HUES48 (cell line): Measurements from ENCODE around the gene RAI1.

Source experiments
- H3K27ac ChIP-seq: one replicate; pipeline ENCODE4 v1.7.0; 2013; ENCODE audit warnings: low read depth, low read length, inconsistent platforms
- H3K27me3 ChIP-seq: 2 replicates; pipeline ENCODE4 v1.6.1; 2013; ENCODE audit warnings: mild to moderate bottlenecking, low read length; ENCODE audit not compliant: control insufficient read depth, insufficient read depth
- H3K36me3 ChIP-seq: 2 replicates; pipeline ENCODE4 v1.6.1; 2013; ENCODE audit warnings: low read length; ENCODE audit not compliant: control insufficient read depth, insufficient read depth
- H3K4me1 ChIP-seq: 2 replicates; pipeline ENCODE4 v1.6.1; 2013; ENCODE audit warnings: mild to moderate bottlenecking, low read length; ENCODE audit not compliant: control insufficient read depth, insufficient read depth
- H3K4me3 ChIP-seq: 2 replicates; pipeline ENCODE4 v1.5.1; 2013; ENCODE audit warnings: mild to moderate bottlenecking, low read depth, low read length
- H3K9ac ChIP-seq: 2 replicates; pipeline ENCODE4 v1.6.1; 2013; ENCODE audit warnings: mild to moderate bottlenecking, low read depth, low read length, moderate library complexity
- H3K9me3 ChIP-seq: 2 replicates; pipeline ENCODE4 v1.6.1; 2013; ENCODE audit warnings: low read length; ENCODE audit not compliant: control insufficient read depth, insufficient read depth

RAI1 gene

GRCh38 chr17:17787568-17787967 is 106.3 kb downstream of the RAI1 start:
- Histone ChIP-seq H3K9ac (no peak overlapping the region), H3K27me3 (peaks cover 59% of the 10 kb centered on the region), H3K4me3 (no peak overlapping the region), H3K9me3 (no peaks in the 10 kb centered on the region), H3K27ac (no peak overlapping the region), H3K36me3 (no peaks in the 10 kb centered on the region), H3K4me1 (peaks cover 26% of the 10 kb centered on the region)

GRCh38 chr17:17788967-17789366 is 107.7 kb downstream of the RAI1 start:
- no peaks in the 10 kb centered on the region for H3K36me3 ChIP-seq
- H3K4me1 ChIP-seq = peaks cover 31% of the 10 kb centered on the region
- no peak overlapping the region for H3K9ac ChIP-seq
- no peak overlapping the region for H3K27ac ChIP-seq
- H3K27me3 ChIP-seq = peaks cover 68% of the 10 kb centered on the region
- no peak overlapping the region for H3K4me3 ChIP-seq
- no peaks in the 10 kb centered on the region for H3K9me3 ChIP-seq

DNA sequence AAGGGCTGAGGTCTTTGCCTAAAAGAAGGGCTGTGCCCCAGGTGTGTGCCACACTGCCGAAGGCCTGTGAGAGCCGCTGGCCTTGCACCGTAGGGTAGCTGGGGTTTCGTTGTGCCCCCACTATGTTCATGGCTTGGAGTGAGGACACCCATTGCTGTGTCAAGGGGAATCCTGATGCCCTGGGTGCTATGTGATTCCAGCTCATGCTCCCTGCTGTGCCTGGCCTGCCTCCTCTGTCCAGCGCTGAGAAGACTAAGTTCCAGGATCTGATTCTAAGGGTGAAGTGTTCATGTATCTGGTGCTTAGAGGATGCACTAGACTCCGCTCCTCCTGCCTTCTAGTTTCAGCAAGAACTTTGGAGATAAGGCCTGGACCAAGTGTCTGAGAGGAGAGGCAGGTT is 108.2 kb downstream of the RAI1 start:
- Histone ChIP-seq H3K27me3 (peaks cover 68% of the 10 kb centered on the region), H3K4me1 (peaks cover 28% of the 10 kb centered on the region), H3K4me3 (no peak overlapping the region), H3K36me3 (no peaks in the 10 kb centered on the region), H3K9ac (no peak overlapping the region), H3K9me3 (no peaks in the 10 kb centered on the region), H3K27ac (no peak overlapping the region)

- H3K4me3 ChIP-seq = no peak overlapping the region
- H3K27ac ChIP-seq = no peak overlapping the region
- no peak overlapping the region for H3K9ac ChIP-seq
- peaks cover 63% of the 10 kb centered on the region for H3K27me3 ChIP-seq
- H3K36me3 ChIP-seq = no peaks in the 10 kb centered on the region
- H3K9me3 ChIP-seq = no peaks in the 10 kb centered on the region
- peaks cover 21% of the 10 kb centered on the region for H3K4me1 ChIP-seq
These were observed 108.8 kb downstream of the RAI1 start for GRCh38 chr17:17789828-17790636.

- Histone ChIP-seq H3K4me1 (peaks cover 14% of the 10 kb centered on the region), H3K27me3 (peaks cover 55% of the 10 kb centered on the region), H3K36me3 (no peaks in the 10 kb centered on the region), H3K4me3 (no peak overlapping the region), H3K27ac (no peak overlapping the region), H3K9ac (no peak overlapping the region), H3K9me3 (no peaks in the 10 kb centered on the region)
These were observed 109.6 kb downstream of the RAI1 start for GRCh38 chr17:17790637-17791464.

DNA sequence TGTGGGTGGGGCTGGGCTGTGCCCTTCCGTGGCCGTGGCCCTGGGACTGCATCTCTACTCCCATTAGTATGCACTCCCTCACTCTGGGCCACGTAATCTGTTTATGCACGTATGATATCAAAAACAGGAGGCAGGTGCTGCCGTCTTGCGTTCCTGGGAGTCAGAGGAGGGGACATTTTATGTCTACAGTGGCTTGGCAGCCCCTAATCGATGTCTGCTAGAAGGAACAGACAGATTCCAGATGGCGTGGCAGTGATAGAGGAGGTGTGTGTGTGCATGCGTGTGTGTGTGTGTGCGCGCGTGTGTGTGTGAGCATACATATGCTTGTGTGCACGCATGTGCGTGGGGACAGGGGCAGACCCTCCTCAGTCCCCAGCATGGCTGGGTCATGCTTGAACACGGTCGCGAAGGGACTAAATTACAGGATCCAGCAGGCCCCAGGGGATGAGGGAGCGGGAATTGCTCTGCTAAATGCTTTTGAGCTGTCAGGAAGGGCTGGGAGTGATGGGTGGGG is 110.8 kb downstream of the RAI1 start:
- Histone ChIP-seq H3K4me1 (peaks cover 14% of the 10 kb centered on the region), H3K36me3 (no peaks in the 10 kb centered on the region), H3K27ac (no peak overlapping the region), H3K9ac (no peak overlapping the region), H3K27me3 (peaks cover 42% of the 10 kb centered on the region), H3K4me3 (no peak overlapping the region), H3K9me3 (no peaks in the 10 kb centered on the region)

DNA sequence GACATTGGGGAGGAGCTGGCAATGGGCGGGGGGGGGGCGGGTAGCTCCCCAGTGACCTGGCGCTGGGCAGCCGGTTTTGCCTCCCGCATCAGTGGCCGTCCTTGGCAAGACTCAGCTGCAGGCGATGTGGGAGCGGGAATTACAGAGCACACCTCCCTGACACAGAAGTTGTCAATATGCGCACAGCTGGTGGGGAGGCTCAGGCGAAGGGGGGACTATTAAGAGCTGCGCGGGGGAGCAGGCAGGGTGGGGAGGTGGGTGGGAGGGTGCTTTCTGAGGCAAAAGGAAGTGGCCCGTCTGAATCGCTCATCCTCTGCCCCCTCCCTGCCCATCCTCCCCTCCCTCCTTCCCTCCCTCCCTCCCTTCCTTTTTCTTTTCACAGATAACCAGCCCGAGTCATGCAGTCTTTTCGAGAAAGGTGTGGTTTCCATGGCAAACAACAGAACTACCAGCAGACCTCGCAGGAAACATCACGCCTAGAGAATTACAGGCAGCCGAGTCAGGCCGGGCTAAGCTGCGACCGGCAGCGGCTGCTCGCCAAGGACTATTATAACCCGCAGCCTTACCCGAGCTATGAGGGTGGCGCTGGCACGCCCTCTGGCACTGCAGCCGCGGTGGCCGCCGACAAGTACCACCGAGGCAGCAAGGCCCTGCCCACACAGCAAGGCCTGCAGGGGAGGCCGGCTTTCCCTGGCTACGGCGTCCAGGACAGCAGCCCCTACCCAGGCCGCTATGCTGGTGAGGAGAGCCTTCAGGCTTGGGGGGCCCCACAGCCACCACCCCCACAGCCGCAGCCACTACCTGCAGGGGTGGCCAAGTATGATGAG is 111.5 kb downstream of the RAI1 start:
- no peak overlapping the region for H3K9ac ChIP-seq
- H3K36me3 ChIP-seq = no peaks in the 10 kb centered on the region
- H3K4me3 ChIP-seq = no peak overlapping the region; the same call in 1 of the 2 replicates
- peaks cover 36% of the 10 kb centered on the region for H3K27me3 ChIP-seq
- H3K4me1 ChIP-seq = peaks cover 14% of the 10 kb centered on the region
- H3K27ac ChIP-seq = no peak overlapping the region
- no peaks in the 10 kb centered on the region for H3K9me3 ChIP-seq

GRCh38 chr17:17793378-17794214 is 112.3 kb downstream of the RAI1 start:
- peaks cover 36% of the 10 kb centered on the region for H3K27me3 ChIP-seq
- H3K4me1 ChIP-seq = peaks cover 14% of the 10 kb centered on the region
- no peaks in the 10 kb centered on the region for H3K36me3 ChIP-seq
- no peak overlapping the region for H3K4me3 ChIP-seq
- H3K9me3 ChIP-seq = no peaks in the 10 kb centered on the region
- no peak overlapping the region for H3K27ac ChIP-seq
- H3K9ac ChIP-seq = no peak overlapping the region

GRCh38 chr17:17794382-17794781 is 113.1 kb downstream of the RAI1 start:
- no peaks in the 10 kb centered on the region for H3K36me3 ChIP-seq
- H3K9me3 ChIP-seq = no peaks in the 10 kb centered on the region
- no peak overlapping the region for H3K27ac ChIP-seq
- peaks cover 36% of the 10 kb centered on the region for H3K27me3 ChIP-seq
- no peak overlapping the region for H3K9ac ChIP-seq
- H3K4me3 ChIP-seq = no peak overlapping the region
- H3K4me1 ChIP-seq = peaks cover 14% of the 10 kb centered on the region

- no peaks in the 10 kb centered on the region for H3K9me3 ChIP-seq
- H3K4me1 ChIP-seq = peaks cover 14% of the 10 kb centered on the region
- H3K9ac ChIP-seq = no peak overlapping the region
- no peak overlapping the region for H3K4me3 ChIP-seq
- no peaks in the 10 kb centered on the region for H3K36me3 ChIP-seq
- no peak overlapping the region for H3K27ac ChIP-seq
- H3K27me3 ChIP-seq = peaks cover 34% of the 10 kb centered on the region
These were observed 114.0 kb downstream of the RAI1 start for GRCh38 chr17:17795296-17795695.
